HEK293 (cell line): ENCODE results near the gene ITSN1.

Source experiments
- CTCF ChIP-seq: fragments of 450-650 bp; formaldehyde crosslinking; IDR thresholded peaks from 2 replicates; pipeline ENCODE4 v1.5.1; 2016; ENCODE audit warnings: missing biosample characterization, missing genetic modification characterization
- MZF1 ChIP-seq: fragments of 450-650 bp; formaldehyde crosslinking; IDR thresholded peaks from 2 replicates; pipeline ENCODE4 v1.5.1; 2017; ENCODE audit warnings: missing biosample characterization, missing genetic modification characterization, borderline replicate concordance
- OVOL3 ChIP-seq: fragments of 450-650 bp; formaldehyde crosslinking; IDR thresholded peaks from 2 replicates; pipeline ENCODE4 v1.5.1; 2016; ENCODE audit warnings: missing biosample characterization, missing genetic modification characterization
- SCRT1 ChIP-seq: fragments of 450-650 bp; formaldehyde crosslinking; IDR thresholded peaks from 2 replicates; pipeline ENCODE4 v1.5.1; 2016; ENCODE audit warnings: missing biosample characterization, missing genetic modification characterization, borderline replicate concordance
- ZBTB21 ChIP-seq: fragments of 450-650 bp; formaldehyde crosslinking; IDR thresholded peaks from 2 replicates; pipeline ENCODE4 v1.5.1; 2017; ENCODE audit warnings: missing biosample characterization, missing genetic modification characterization
- ZNF146 ChIP-seq: fragments of 450-650 bp; formaldehyde crosslinking; IDR thresholded peaks from 2 replicates; pipeline ENCODE4 v1.5.1; 2016; ENCODE audit warnings: missing biosample characterization, missing genetic modification characterization
- ZNF707 ChIP-seq: fragments of 450-650 bp; formaldehyde crosslinking; IDR thresholded peaks from 2 replicates; pipeline ENCODE4 v1.5.1; 2016; ENCODE audit warnings: missing biosample characterization, missing genetic modification characterization
- ZNF785 ChIP-seq: fragments of 450-650 bp; formaldehyde crosslinking; IDR thresholded peaks from 2 replicates; pipeline ENCODE4 v1.5.1; 2016; ENCODE audit warnings: missing biosample characterization, missing genetic modification characterization
- ZSCAN16 ChIP-seq: fragments of 450-650 bp; formaldehyde crosslinking; IDR thresholded peaks from 2 replicates; pipeline ENCODE4 v1.5.1; 2016; ENCODE audit warnings: missing biosample characterization, missing genetic modification characterization
- TF ChIP-seq, protein P1 (sequence below): fragments of 450-650 bp; formaldehyde crosslinking; IDR thresholded peaks from 2 replicates; pipeline ENCODE4 v1.5.1; 2016; ENCODE audit warnings: missing biosample characterization, missing genetic modification characterization

DNA sequence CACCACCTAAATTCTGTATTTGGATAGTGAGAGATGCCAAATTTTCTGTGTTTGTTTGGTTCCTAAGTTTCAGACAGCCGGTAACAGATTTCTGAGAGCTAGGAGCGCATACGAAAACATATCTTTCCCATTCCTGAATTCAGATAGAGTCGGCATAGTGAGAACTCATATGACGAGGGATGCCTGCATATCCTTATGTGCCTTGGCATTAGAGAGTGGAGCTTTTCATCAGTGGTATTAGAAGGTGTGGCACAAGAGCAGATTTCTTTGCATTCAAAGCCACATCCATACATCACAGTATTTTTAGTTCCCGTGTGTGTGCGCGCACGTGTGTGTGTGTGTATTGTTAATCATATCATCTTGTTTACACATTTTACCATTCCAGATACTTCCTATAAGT, 187.5 kb downstream of the ITSN1 start:
- TF ChIP-seq ZNF707 (tag by site-specific recombination): no peak
- no peak for TF ChIP-seq CTCF (tag by site-specific recombination)
- no peak for TF ChIP-seq SCRT1
- TF ChIP-seq ZNF785: no peak
- TF ChIP-seq MZF1 (tag by site-specific recombination): no peak
- TF ChIP-seq OVOL3 (tag by site-specific recombination): no peak
- TF ChIP-seq, protein P1, sequence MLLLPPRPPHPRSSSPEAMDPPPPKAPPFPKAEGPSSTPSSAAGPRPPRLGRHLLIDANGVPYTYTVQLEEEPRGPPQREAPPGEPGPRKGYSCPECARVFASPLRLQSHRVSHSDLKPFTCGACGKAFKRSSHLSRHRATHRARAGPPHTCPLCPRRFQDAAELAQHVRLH (tag by site-specific recombination): no peak
- no peak for TF ChIP-seq ZBTB21 (tag by site-specific recombination)
- no peak for TF ChIP-seq ZSCAN16 (tag by site-specific recombination)
- TF ChIP-seq ZNF146 (tag by site-specific recombination): no peak
